GM12892 (cell line): ENCODE data around the gene ST3GAL6.

Source experiments
- POLR2A ChIP-seq: IDR thresholded peaks from 2 replicates; pipeline ENCODE4 v1.6.1; 2011; ENCODE audit warnings: low read depth, low read length, control low read depth
- POLR2AphosphoS5 ChIP-seq: IDR thresholded peaks from 2 replicates; pipeline ENCODE4 v1.6.1; 2011; ENCODE audit warnings: low read depth, low read length, control low read depth

GRCh38 chr3:98730886-98731537, 32.1 kb upstream of the ST3GAL6 start:
- TF ChIP-seq POLR2A (no peak), POLR2AphosphoS5 (no peak)
